Fibroblast of lung (primary cell): ENCODE results near the gene SEPTIN8.
"Not testable (repeated sequence)": the region's sequence is repeated elsewhere in the genome, so short reads cannot be mapped to it uniquely, and the experiment has no call there.

ENCODE experiments used
- EZH2 ChIP-seq: IDR thresholded peaks from 2 replicates; pipeline ENCODE4 v1.5.1; 2012; ENCODE audit warnings: low read length, control low read depth, mild to moderate bottlenecking; ENCODE audit errors: missing control alignments
- TF ChIP-seq, protein P1 (sequence below), 2 donors: IDR thresholded peaks in 1 of 2; conservative IDR thresholded peaks in 1 of 2; 1 replicate in 1 of 2; 2 replicates in 1 of 2; pipeline ENCODE4 v1.5.1; 2011 to 2012; ENCODE audit warnings: low read length in 2 of 2, control low read depth in 1 of 2, inconsistent platforms in 1 of 2, low read depth in 1 of 2, mild to moderate bottlenecking in 1 of 2

DNA sequence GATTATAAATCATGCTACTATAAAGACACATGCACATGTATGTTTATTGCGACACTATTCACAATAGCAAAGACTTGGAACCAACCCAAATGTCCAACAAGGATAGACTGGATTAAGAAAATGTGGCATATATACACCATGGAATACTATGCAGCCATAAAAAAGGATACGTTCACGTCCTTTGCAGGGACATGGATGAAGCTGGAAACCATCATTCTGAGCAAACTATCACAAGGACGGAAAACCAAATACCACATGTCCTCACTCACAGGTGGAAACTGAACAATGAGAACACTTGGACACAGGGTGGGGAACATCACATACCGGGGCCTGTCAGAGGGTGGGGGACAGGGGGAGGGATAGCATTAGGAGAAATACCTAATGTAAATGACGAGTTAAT is 28.8 kb upstream of the SEPTIN8 start:
- TF ChIP-seq, protein P1, sequence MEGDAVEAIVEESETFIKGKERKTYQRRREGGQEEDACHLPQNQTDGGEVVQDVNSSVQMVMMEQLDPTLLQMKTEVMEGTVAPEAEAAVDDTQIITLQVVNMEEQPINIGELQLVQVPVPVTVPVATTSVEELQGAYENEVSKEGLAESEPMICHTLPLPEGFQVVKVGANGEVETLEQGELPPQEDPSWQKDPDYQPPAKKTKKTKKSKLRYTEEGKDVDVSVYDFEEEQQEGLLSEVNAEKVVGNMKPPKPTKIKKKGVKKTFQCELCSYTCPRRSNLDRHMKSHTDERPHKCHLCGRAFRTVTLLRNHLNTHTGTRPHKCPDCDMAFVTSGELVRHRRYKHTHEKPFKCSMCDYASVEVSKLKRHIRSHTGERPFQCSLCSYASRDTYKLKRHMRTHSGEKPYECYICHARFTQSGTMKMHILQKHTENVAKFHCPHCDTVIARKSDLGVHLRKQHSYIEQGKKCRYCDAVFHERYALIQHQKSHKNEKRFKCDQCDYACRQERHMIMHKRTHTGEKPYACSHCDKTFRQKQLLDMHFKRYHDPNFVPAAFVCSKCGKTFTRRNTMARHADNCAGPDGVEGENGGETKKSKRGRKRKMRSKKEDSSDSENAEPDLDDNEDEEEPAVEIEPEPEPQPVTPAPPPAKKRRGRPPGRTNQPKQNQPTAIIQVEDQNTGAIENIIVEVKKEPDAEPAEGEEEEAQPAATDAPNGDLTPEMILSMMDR (conservative IDR thresholded peaks at IDR 0.05 in 1 of 2, IDR thresholded peaks at IDR 0.05 in 1 of 2; ENCODE audit: low read depth in 1 of 2, low read length in 2 of 2): not testable (repeated sequence)
- not testable (repeated sequence) for TF ChIP-seq EZH2
